Panc1 (cell line): Measurements from ENCODE around the gene TIMM9. TPM values are rescaled to one million over a fixed set of nuclear protein-coding genes. Genes with fewer than 3 reads are reported as not detected.
A peak's percentile ranks its signal among the peaks of the same experiment; 100 is the strongest.

Experiments used
- ATAC-seq: fragments of 200-7000 bp; cut with Tn5 transposase; 2 replicates; pipeline ENCODE4 v1.9.1; 2020; ENCODE audit warnings: mild to moderate bottlenecking, moderate library complexity
- BruUV-seq: library from RNA; stranded (reverse); fragments of 400-500 nt; replicated peaks from 2 replicates; lab custom pipeline; 2021; lab: Mats Ljungman, UMichigan
- CTCF ChIA-PET: fragments of 300-600 bp; sonication (Branson Sonifier 250); formaldehyde crosslinking; loops from one replicate; lab custom pipeline; 2022; ENCODE audit warnings: antibody characterized with exemption; lab: Charles Lee
- POLR2A ChIA-PET: fragments of 300-600 bp; sonication (Branson Sonifier 250); formaldehyde crosslinking; loops from one replicate; lab custom pipeline; 2022; ENCODE audit warnings: antibody characterized with exemption; lab: Charles Lee
- DNase-seq: peaks from one replicate; pipeline ENCODE4 v3.0.0-alpha.2; 2010; ENCODE audit warnings: low read depth, low spot score
- H3K27ac ChIP-seq: 2 replicates; pipeline ENCODE4 v1.5.1; 2011; ENCODE audit warnings: mild to moderate bottlenecking, low read length, inconsistent platforms
- H3K27me3 ChIP-seq: fragments of 200-500 bp; sonication (Bioruptor generic); 2 replicates; pipeline ENCODE4 v1.6.0; 2014; ENCODE audit warnings: low read length, inconsistent platforms; ENCODE audit not compliant: control insufficient read depth, insufficient read depth
- H3K36me3 ChIP-seq: fragments of 200-500 bp; sonication (Bioruptor generic); 2 replicates; pipeline ENCODE4 v1.5.1; 2014; ENCODE audit warnings: inconsistent platforms, mild to moderate bottlenecking, low read length, moderate library complexity; ENCODE audit not compliant: control insufficient read depth, insufficient read depth
- H3K4me1 ChIP-seq: 2 replicates; pipeline ENCODE4 v1.5.1; 2011; ENCODE audit warnings: inconsistent platforms, mild to moderate bottlenecking, low read length, moderate library complexity; ENCODE audit not compliant: control insufficient read depth, insufficient read depth
- H3K4me3 ChIP-seq, 2 experiments: 2 replicates each; pipeline ENCODE4 v1.5.1; 2011 to 2012; ENCODE audit warnings: low read depth in 2 of 2, low read length in 2 of 2, mild to moderate bottlenecking in 2 of 2, inconsistent platforms in 1 of 2, moderate library complexity in 1 of 2
- H3K9me3 ChIP-seq: fragments of 200-500 bp; sonication (Bioruptor generic); 2 replicates; pipeline ENCODE4 v1.5.1; 2014; ENCODE audit warnings: low read depth, mild to moderate bottlenecking, inconsistent platforms, low read length, moderate library complexity; ENCODE audit not compliant: control insufficient read depth, insufficient read depth
- POLR2AphosphoS5 ChIP-seq: IDR thresholded peaks from 2 replicates; pipeline ENCODE4 v1.6.1; 2012; ENCODE audit warnings: mild to moderate bottlenecking, low read depth, low read length, moderate library complexity
- SIN3A ChIP-seq: IDR thresholded peaks from 2 replicates; pipeline ENCODE4 v1.6.1; 2012; ENCODE audit warnings: low read depth, mild to moderate bottlenecking, low read length, moderate library complexity, borderline replicate concordance; ENCODE audit not compliant: insufficient read depth
- TCF7L2 ChIP-seq: IDR thresholded peaks from 2 replicates; pipeline ENCODE4 v1.6.1; 2011; ENCODE audit warnings: mild to moderate bottlenecking, low read depth, low read length, inconsistent platforms
- in situ Hi-C: cut with HindIII; loops from 2 replicates; pipeline ENCODE4 v1.10.0; 2016; ENCODE audit warnings: low sequenced_read_pairs, low pct_unique_long_range_greater_than_20kb
- intact Hi-C: fragments of 100-400 bp; cut with micrococcal nuclease; formaldehyde crosslinking; loops from one replicate; pipeline ENCODE4 v1.10.0; 2022; ENCODE audit not compliant: unreplicated experiment
- total RNA-seq: library from RNA; stranded (reverse); gene quantifications from one replicate; pipeline ENCODE4 v1.2.1, GENCODE V29; 2021; ENCODE audit not compliant: unreplicated experiment
- TF ChIP-seq, protein P1 (sequence below), 2 experiments: IDR thresholded peaks; 2 replicates each; pipeline ENCODE4 v1.6.1; 2011 to 2012; ENCODE audit warnings: low read depth in 2 of 2, control low read depth in 1 of 2, low read length in 1 of 2, mild to moderate bottlenecking in 1 of 2, moderate library complexity in 1 of 2; ENCODE audit not compliant: insufficient read depth in 1 of 2
- TF ChIP-seq, protein P2 (sequence below): fragments of 450-650 bp; IDR thresholded peaks from 2 replicates; pipeline ENCODE4 v1.5.1; 2017; ENCODE audit warnings: mild to moderate bottlenecking

TIMM9 gene
- total RNA-seq, 1 experiment from 2014 or later, result 34.4 TPM

GRCh38 chr14:58455593-58456265 lies 28.4 kb upstream of the TIMM9 start:
- Histone ChIP-seq H3K4me3 (peak overlapping the region in 1 of 2 experiments; percentile 43; a peak in 2 of 4 replicates), H3K36me3 (no peaks in the 10 kb centered on the region; the same call in 1 of the 2 replicates), H3K4me1 (peaks cover 16% of the 10 kb centered on the region), H3K27me3 (no peaks in the 10 kb centered on the region), H3K9me3 (no peaks in the 10 kb centered on the region), H3K27ac (peak overlapping the region; percentile 86)
- intact Hi-C loops, result no loop called here
- ChIA-PET POLR2A (no interaction called here), CTCF (no interaction called here)
- no TSS peak for BruUV-seq
- TF ChIP-seq, protein P1, sequence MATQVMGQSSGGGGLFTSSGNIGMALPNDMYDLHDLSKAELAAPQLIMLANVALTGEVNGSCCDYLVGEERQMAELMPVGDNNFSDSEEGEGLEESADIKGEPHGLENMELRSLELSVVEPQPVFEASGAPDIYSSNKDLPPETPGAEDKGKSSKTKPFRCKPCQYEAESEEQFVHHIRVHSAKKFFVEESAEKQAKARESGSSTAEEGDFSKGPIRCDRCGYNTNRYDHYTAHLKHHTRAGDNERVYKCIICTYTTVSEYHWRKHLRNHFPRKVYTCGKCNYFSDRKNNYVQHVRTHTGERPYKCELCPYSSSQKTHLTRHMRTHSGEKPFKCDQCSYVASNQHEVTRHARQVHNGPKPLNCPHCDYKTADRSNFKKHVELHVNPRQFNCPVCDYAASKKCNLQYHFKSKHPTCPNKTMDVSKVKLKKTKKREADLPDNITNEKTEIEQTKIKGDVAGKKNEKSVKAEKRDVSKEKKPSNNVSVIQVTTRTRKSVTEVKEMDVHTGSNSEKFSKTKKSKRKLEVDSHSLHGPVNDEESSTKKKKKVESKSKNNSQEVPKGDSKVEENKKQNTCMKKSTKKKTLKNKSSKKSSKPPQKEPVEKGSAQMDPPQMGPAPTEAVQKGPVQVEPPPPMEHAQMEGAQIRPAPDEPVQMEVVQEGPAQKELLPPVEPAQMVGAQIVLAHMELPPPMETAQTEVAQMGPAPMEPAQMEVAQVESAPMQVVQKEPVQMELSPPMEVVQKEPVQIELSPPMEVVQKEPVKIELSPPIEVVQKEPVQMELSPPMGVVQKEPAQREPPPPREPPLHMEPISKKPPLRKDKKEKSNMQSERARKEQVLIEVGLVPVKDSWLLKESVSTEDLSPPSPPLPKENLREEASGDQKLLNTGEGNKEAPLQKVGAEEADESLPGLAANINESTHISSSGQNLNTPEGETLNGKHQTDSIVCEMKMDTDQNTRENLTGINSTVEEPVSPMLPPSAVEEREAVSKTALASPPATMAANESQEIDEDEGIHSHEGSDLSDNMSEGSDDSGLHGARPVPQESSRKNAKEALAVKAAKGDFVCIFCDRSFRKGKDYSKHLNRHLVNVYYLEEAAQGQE (IDR thresholded peaks at IDR 0.05; ENCODE audit: insufficient read depth in 1 of 2, low read depth in 2 of 2, low read length in 1 of 2), result no peak
- TF ChIP-seq, protein P2, sequence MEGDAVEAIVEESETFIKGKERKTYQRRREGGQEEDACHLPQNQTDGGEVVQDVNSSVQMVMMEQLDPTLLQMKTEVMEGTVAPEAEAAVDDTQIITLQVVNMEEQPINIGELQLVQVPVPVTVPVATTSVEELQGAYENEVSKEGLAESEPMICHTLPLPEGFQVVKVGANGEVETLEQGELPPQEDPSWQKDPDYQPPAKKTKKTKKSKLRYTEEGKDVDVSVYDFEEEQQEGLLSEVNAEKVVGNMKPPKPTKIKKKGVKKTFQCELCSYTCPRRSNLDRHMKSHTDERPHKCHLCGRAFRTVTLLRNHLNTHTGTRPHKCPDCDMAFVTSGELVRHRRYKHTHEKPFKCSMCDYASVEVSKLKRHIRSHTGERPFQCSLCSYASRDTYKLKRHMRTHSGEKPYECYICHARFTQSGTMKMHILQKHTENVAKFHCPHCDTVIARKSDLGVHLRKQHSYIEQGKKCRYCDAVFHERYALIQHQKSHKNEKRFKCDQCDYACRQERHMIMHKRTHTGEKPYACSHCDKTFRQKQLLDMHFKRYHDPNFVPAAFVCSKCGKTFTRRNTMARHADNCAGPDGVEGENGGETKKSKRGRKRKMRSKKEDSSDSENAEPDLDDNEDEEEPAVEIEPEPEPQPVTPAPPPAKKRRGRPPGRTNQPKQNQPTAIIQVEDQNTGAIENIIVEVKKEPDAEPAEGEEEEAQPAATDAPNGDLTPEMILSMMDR, result no peak
- TF ChIP-seq POLR2AphosphoS5, result no peak
- ATAC-seq (peak; percentile 99), DNase-seq (peak; percentile 76)
- in situ Hi-C loops, result no loop called here

DNA sequence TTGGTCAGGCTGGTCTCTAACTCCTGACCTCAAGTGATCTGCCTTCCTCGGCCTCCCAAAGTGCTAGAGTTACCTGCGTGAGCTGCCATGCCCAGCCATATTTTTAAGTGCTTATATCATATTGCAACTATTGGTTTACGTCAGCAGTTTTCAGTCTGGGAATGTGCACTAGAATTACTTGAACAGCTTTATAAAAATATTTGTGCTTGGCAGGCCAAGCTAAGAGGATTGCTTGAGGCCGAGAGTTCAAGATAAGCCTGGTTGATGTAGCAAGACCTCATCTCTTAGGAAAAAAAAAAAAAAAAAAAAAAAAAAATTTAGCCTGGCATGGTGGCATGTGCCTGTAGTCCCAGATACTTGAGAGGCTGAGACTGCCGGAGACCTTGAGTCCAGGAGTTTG lies 17.3 kb upstream of the TIMM9 start:
- ChIA-PET CTCF (no interaction called here), POLR2A (no interaction called here)
- Histone ChIP-seq H3K4me3 (no peak overlapping the region), H3K27me3 (no peaks in the 10 kb centered on the region), H3K36me3 (peaks cover 4% of the 10 kb centered on the region; the same call in 1 of the 2 replicates), H3K4me1 (no peaks in the 10 kb centered on the region), H3K9me3 (no peaks in the 10 kb centered on the region), H3K27ac (no peak overlapping the region)
- intact Hi-C loops (no loop called here), in situ Hi-C loops (no loop called here)
- TF ChIP-seq POLR2AphosphoS5 (no peak), SIN3A (no peak), TCF7L2 (no peak)
- TF ChIP-seq, protein P2, result no peak
- TF ChIP-seq, protein P1 (IDR thresholded peaks at IDR 0.05; ENCODE audit: insufficient read depth in 1 of 2, low read depth in 2 of 2, low read length in 1 of 2), result no peak
- no TSS peak for BruUV-seq
- DNase-seq (no peak), ATAC-seq (no peak)
